GM21737 (cell line): ENCODE results near the gene ATAD3C.
"Not testable (repeated sequence)": the region's sequence is repeated elsewhere in the genome, so short reads cannot be mapped to it uniquely, and the experiment has no call there.

Source experiments
- ATAC-seq: cut with Tn5 transposase; IDR thresholded peaks from one replicate; pipeline ENCODE4 v1.9.1; 2021; ENCODE audit warnings: mild to moderate bottlenecking, moderate library complexity; ENCODE audit not compliant: unreplicated experiment

Gene ATAD3C

DNA sequence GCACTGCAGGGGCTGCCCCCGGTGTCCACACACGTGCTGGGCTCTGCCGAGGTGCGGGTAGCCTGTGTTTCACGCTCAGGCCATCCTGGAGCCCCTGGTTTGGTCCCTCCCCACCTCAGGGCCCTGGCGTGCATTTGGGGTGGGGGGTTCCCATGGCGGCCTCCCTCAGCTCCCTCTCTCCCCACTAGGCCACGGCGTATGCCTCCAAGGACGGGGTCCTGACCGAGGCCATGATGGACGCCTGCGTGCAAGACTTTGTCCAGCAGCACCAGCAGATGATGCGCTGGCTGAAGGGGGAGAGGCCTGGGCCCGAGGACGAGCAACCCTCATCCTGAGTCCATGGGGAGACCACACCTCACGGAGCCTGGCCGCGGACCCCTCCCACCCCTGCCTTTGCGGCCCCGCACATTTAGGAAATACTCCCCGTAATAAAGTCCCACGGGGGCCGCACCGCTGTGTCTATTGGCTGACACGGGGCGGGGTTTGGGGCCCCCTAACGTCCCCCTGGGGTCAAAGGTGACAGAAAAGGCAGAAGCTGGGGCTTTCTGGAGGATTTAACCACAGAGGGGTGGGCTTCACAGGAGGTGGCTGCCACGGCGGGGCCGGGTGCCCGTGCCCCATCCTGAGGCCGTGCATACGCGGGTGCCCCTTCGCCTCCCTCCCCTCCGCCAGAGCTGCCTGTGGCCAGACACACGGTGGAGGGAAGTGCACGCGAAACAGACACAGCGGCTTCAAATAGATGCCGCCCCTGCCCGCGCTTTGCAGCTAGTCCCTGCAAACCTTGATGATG is 18.9 kb downstream of the ATAD3C start:
- ATAC-seq = not testable (repeated sequence)

DNA sequence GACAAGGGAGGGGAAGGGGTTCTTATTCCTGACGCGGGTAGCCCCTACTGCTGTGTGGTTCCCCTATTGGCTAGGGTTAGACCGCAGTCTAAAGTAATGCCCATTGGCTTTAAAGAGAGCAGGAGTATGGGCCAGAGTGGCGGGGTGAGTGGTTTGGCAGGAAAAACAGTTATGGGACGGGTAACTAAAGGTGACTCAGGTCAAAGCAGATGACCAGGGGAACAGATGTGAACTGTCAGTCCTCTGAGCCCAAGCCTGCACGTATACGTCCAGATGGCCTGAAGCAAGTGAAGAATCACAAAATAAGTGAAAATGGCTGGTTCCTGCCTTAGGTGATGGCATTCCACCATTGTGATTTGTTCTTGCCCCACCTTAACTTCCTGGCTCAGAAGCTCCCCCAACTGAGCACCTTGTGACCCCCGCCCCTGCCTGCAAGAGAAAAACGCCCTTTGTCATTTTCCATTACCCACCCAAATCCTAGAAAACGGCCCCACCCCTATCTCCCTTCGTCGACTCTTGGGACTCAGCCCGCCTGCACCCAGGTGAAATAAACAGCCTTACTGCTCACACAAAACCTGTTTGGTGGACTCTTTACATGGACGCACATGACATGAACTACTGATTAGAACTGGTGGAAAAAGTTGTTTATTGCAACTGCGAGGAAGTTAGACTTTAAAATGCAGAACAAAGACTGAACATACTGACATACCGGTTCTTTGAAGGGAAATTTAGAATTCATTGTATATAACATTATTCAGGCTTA is 21.3 kb downstream of the ATAD3C start:
- no peak for ATAC-seq

DNA sequence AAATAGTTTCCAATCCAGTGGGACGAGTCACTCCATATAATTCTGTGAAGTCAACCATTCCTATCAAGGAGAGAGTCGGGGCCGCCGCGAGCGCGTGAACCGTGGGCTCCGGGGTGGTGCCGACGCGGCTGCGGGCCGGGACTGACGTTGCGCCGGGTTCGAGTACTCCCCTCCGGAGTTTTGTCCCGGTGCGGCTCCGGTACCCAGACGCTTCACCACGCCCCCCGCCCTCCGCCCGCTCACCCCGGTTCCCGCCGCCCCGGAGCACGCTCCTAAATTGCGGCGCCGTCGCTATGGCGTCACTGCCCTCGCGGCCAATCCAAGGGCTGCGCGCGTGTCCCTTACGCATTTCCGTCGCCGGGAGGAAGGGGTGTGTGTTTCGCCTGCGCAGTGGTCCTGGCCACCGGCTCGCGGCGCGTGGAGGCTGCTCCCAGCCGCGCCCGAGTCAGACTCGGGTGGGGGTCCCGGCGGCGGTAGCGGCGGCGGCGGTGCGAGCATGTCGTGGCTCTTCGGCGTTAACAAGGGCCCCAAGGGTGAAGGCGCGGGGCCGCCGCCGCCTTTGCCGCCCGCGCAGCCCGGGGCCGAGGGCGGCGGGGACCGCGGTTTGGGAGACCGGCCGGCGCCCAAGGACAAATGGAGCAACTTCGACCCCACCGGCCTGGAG is 22.0 kb downstream of the ATAD3C start, which contains the start of gene ATAD3B:
Gene ATAD3B, plus strand, starts transcription at position 377 of the 664 bp plus-strand sequence. Its CDS starts 120 bp downstream, at position 497.
- ATAC-seq = peak; percentile 77

DNA sequence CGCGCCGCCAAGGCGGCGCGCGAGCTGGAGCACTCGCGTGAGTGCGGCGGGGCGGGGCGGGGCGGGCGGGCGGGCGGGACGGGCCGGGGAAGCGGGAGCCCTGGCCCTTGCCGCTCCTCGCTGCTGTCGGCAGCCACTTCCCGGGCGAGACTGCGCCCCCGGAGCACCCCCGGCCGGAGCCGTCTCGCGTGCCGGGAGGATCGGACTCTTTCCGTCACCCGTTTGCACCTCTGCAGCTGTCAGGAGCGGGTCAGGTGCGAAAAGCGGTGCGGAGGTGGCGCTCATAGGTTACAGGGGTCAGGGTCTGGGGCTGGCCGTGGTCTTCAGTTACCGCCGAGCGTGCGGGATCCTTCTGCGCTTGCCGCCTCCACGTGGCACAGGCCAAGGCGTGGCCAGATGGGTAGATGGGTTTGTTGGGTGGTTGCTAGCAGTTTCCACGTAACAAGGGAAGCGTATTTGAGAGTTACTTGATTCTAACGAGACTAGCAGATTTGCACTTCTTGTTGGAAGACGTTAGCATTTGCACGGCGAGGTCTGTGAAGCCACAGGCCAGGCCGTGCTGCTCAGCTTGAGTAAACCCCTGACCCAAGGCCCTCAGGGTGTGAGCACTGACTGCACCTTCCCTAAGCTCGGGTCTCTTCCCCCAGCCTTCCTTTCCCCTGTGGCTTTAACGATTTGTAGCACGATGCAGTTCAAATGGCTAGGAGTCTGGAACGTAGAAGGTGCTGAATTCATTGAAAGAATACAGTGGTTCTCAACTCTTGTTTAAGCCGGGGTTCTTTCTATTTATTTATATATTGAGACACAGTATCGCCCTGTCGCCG is 22.8 kb downstream of the ATAD3C start:
- ATAC-seq = peak; percentile 9

DNA sequence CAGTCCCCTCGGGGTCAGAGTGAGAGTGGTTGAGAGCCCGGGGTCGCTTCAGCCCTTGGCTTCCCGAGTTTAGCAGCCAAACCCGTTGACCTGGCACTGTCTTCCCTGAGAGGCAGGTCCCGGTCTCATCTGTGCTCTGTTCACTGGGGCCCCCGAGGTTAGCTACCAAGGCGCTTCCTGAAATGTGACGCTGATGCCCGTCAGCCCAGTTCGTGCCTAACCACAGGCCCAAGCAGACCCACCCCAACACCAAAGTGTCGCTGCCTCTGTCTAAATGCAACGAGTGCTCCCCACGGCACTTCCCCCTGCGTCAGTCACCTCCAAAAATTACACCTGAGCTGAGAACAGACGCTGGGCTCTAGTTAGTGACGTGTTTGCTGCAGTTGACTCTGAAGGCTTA is 26.5 kb downstream of the ATAD3C start:
- ATAC-seq = not testable (repeated sequence)

DNA sequence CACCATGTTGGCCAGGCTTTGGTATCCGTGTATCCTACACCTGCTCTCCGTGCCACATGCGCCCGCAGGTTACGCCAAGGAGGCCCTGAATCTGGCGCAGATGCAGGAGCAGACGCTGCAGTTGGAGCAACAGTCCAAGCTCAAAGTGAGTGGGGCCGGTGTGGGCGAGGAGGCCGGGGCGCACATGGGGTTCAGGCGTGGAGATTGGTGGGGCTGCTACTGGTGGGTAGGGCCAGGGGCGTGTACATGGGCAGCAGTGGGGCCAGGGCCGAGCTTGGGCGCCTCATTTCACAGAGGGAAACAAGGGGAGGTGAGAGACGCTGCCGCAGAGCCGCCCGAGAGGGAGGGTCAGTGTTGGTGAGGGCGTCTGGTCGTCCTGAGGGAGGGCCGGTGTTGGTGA is 27.7 kb downstream of the ATAD3C start:
- ATAC-seq = no peak

DNA sequence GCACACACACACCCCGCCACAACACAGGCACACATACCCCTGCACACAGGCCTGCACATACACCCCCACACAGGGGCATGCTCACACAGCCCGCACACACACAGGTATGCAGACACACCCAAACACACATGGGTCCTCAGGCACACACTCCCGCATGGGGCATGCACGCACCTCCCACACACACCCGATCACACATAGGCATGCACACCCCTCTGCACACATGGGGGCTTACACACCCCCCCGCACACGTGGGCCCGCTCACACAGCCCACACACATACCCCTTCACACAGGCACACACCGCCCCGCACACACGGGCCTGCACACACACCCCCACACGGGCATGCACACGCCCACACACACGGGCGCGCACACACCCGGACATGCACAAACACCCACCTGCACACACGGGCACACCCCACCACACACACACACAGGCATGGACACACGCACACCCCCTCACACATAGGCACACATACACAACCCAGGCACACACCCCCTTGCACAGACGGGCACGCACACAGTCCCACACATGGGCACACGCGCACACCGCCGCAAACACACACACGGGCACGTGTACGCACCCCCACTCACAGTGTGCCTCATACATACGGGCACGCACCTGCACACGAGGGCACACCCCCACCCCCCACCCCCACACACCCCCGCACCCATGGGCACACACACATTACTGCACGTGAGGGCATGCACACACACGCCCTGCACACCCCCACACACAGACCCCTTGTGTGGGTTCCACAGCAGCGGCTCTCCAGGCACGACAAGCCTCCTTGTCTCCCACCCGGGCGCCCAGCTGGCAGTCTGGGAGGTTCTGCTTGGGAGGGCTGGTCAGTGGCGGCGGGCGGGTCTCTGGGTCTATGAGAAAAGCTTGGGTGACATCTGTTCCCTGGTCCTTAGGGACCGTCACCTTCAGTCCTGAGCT is 30.3 kb downstream of the ATAD3C start:
- ATAC-seq = no peak

DNA sequence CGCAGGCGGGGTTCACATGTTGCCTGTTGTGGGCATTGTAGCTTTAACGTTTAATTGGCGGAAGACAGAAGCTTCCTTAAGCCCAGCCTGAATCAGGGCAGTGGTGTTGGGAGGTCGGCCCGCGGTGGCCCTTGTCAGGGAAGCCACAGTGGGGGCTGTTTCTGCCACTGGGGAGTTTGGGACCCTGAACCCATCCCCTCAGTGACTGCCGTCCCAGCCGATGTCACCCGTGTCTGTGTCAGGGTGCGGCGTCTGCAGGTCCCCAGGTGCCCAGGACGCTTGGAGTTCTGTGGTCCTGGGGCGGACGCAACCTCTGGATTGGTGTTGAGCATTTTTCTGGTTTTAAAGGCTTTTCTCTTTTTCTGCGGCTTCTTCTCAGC is 31.0 kb downstream of the ATAD3C start:
- ATAC-seq = not testable (repeated sequence)

DNA sequence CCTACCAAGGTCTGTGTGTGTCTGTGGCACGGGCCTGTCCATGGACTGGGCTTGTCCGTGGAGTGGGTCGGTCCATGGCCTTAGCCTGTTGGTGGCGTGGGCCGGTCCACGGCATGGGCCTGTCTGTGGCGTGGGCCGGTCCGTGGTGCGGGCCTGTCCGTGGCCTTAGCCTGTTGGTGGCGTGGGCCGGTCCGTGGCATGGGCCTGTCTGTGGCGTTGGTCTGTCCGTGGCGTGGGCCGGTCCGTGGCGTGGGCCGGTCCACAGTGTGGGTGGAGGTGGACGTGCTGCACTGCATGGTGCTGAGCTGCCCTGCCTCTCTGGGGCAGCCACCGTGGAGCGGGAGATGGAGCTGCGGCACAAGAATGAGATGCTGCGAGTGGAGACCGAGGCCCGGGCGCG is 32.3 kb downstream of the ATAD3C start:
- not testable (repeated sequence) for ATAC-seq

DNA sequence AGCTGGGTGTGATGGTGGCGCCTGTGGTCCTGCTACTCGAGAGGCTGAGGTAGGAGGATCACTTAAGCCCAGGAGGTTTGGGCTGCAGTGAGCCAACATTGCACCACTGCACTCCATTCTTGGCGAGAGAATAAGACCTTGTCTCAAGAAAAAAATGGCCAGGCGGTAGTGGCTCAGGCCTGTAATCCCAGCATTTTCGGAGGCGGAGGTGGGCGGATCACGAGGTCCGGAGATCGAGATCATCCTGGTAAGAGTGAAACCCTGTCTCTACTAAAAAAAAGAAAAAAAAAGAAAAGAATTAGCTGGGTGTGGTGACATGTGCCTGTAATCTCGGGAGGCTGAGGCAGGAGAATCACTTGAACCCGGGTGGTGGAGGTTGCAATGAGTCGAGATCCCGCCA is 33.4 kb downstream of the ATAD3C start:
- ATAC-seq = no peak

DNA sequence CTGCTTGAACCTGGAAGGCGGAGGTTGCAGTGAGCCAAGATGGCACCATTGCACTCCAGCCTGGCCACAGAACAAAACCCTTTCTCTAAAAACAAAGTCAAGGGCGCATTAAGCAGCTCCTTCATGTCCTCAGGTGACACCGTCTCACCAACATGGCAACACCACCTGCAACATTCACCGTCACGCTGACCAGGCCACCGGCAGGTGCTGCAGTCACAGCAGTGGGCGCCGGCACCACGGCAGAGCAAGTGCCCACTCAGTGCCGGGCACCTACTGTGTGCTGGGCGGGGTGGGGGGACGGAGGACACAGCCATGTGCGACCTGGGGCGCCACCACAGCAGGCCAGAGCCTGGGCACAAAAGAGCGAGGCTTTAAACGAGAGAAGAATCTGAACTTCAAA is 34.2 kb downstream of the ATAD3C start:
- no peak for ATAC-seq

DNA sequence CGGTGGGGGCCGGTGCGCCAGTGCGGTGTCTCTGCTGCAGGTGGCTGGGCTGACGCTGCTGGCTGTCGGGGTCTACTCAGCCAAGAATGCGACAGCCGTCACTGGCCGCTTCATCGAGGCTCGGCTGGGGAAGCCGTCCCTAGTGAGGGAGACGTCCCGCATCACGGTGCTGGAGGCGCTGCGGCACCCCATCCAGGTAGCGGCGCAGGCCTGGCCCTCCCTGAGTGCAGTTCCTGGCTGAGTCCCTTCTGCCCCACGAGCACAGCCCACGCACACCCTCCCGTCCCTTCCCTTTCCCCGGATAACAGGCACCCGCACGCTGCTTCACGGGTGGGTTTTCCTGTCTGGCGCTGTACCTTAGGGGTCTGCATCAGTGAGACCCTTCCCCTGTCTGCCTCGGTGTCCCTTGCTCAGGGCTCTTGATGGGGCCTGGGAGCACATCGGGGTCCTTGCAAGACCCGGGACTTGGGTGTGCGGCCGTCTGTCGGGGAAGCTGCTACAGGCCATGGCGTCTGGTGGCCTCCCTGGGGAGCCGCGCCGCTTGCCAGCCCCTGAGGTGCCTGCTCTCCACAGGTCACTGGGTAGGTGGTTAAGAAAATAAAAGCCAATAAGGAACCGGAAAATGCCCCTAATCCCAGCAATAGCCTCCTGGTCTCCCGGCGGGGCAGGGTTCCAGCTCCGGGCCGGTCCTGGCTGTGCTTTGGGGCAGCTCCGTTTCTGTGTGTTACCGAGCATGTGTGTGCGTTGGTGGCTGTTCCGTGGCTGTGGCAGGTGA is 35.7 kb downstream of the ATAD3C start:
- ATAC-seq = not testable (repeated sequence)

DNA sequence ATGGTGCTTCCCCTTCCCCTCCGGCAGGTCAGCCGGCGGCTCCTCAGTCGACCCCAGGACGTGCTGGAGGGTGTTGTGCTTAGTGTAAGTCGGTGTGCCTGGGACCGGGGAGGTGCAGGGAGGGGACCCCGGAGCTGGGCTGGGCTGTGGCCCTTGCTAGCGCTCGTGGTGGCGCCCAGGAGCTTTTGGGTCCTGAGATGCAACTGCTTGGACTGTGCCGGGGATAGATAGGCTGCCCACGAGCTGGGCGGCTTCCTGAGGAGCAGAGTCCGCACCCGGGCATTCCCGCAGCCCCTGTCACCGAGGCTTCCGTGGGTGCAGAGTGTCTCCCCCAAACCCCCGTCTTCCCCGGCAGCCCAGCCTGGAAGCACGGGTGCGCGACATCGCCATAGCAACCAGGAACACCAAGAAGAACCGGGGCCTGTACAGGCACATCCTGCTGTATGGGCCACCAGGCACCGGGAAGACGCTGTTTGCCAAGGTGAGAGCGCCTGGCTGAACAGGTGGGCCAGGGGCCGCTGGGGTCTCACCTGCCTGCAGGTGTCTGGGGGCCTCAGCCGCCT is 36.3 kb downstream of the ATAD3C start:
- not testable (repeated sequence) for ATAC-seq

DNA sequence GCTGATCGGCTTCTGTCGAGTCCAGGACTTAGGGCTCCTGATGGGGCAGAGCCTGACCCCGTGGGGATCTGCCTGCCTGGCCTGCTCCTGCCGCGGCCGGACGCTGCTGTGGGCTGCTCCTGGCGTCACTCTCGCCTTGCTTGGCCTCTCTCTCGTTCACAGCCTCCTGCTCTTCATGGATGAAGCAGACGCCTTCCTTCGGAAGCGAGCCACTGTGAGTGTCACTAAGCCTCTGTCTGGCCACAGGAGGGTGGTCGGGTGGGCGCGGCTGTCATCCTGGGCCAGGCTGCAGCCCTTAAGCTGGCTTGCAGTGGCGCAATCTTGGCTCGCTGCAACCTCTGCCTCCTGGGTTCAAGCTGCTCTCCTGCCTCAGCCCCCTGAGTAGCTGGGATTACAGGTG is 38.2 kb downstream of the ATAD3C start:
- ATAC-seq = no peak

DNA sequence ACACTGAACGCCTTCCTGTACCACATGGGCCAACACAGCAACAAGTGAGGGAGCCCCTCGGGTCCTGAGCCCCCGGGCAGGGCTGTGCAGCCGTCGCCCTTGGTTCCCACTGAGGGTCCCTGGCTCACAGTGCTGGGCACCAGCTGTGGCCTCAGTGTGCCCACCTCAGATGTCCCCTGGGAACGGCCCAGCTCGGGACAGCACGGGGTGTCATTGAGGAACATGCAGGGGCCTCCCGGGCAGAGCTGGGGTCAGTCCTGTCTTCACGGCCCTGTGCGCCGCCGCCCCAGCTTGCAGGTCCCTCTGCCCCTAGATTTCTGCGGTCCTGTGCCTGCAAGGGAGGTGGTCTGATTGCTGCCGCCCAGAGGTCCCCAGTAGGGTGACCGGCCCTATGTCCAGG is 39.7 kb downstream of the ATAD3C start:
- ATAC-seq = no peak

DNA sequence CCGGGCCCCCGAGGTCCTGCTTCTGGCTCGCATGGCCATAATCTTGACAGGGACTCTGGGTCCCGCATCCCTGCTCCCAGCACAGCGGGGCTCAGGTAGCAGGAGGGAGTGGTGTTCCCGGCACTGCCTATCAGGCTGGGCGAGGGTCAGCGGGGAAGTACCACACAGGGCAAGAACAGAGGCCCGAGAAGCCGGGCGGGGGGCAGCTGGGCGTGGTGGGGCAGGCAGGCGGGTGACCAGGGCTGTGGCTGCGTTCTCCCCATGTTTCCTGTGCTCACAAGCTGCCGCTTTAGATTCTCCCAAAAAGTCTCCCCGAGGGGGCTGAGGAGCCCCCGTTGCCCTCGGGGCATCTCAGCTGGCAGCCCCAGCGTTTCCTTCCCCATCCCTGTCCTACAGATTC is 40.4 kb downstream of the ATAD3C start:
- no peak for ATAC-seq

DNA sequence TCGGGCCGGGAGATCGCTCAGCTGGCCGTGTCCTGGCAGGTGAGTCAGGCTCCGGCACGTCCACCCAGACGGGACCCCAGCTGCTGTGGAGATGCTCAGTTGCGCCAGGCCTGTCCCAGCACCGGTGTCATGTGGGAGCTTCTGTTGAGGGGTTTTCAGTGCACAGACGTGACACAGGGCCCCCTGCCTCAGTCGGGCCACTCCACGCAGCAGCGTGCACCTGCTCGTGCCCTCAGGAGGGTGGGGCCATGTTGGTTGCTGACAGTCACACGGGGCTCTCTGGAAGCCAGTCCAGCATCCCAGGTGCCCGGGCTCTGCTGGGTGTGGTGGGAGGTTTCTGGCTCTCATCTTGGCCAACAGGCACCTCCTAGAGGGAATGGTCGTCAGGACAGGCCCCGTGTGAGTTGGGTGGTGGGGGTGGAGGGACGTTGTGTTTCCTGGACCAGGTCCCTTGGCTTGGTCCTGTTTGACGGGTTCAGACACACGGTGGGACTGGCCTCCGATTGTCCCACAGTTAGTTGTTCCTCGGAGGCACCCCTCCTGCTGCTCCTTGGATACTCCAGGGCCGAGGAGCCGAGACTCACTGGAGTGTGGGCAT is 41.2 kb downstream of the ATAD3C start:
- no peak for ATAC-seq

DNA sequence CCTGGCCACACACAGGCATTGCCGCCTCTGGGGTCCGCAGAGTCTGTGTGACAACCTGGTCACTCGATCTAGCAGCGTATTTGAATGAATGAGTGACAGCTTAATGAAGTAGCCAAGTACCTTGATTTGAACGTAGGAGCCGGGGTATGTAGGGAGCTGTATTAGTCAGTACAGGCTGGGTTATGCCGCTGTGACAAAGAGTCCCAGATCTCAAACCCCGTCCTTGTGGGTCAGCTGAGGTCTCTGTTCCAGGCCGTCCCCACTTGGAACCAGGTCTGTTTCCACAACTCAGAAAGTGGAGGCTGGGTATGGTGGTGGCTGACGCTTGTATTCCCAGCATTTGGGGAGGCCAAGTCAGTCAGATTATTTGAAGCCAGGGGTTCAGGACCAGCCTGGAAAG is 42.1 kb downstream of the ATAD3C start:
- ATAC-seq = no peak
